ENCODE data around the gene PRKACA.

The PRKACA gene

DNA sequence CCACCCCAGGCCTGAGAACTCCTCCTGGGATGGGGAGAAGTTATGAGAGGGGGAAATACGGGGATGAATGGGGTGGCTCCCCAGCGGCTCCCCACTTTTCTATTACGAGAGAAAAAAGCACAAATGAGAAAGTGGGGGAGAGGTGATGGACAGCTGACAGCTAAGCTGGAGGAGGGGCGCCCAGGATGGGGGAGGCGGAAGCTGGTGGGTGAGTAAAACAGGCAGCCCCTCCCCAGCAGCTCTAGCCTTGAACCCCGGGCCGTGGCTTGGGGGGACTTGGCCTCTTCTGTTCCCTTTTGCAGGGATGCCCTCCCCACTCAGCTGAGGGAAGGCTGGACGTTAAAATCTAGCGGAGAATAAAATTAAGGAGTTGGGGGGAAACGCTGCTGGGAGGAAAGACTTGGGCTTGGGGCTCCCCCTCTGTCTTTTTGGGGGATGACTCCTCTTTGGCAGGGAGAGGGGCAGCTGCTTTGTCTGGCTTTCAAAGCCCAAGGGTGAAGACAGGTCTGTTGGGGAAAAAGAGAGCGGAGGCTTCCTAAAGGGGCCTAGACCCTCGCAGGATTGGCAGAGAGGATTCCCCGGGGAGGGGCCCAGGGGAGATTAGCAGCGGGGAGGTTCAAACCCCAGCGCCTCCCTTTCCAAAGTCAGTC lies 25.6 kb downstream of the PRKACA start:
- DNase-seq (ENCODE audit: low read depth), result peak; percentile 45

- no peak for DNase-seq (ENCODE audit: low read depth)
Observed at GRCh38 chr19:14091081-14091812, 26.3 kb downstream of the PRKACA start.

- DNase-seq (ENCODE audit: low read depth), result peak; percentile 82
Observed at GRCh38 chr19:14090509-14091080, 27.0 kb downstream of the PRKACA start, which contains the start of gene SAMD1. TSS of gene SAMD1 (minus strand) at chr19:14090751.

GRCh38 chr19:14089662-14090508 lies 27.7 kb downstream of the PRKACA start:
- peak; percentile 20 for DNase-seq (ENCODE audit: low read depth)

GRCh38 chr19:14089412-14089661 lies 28.2 kb downstream of the PRKACA start:
- no peak for DNase-seq (ENCODE audit: low read depth)

DNA sequence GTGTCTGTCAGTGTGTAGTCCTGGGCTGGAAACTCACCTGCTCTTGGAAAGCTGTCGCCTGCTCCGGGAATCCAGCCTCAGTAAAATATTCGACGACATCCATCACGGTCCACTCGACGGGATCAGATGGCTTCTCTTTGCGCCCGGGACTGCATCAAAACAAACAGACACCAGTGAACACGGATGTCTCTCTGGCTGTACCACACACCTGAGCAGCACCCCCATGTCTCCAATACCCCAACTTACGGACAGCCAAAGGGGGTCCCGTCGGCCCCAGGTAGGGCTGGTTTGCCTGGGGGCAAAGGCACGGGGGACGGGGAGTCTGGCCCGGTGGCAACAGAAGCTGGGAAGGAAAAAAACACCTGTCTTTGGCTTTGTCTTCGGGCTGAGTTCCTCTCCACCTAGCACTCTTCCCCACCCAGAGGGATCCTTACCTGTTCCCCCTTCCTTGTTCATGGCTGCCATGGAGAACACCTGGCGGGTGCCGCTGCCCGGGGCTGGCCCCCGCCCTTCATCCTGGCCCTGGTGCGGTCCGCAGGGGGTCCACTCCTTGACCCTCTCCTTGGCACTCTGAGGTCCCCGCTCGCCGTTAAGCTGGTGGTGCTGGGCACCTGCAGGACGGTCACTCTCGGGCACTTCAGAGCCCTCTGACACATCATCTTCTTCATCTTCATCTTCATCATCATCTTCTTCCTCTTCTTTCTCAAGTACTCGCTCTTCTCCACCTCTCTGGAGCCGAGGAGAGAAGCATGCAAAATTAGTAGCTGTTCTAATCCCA lies 28.7 kb downstream of the PRKACA start:
- DNase-seq (ENCODE audit: low read depth), result no peak

- DNase-seq (ENCODE audit: low read depth), result no peak
Observed at GRCh38 chr19:14086098-14086497, 31.5 kb downstream of the PRKACA start.

- DNase-seq (ENCODE audit: low read depth), result no peak
Observed at GRCh38 chr19:14085309-14085995, 32.1 kb downstream of the PRKACA start, which contains the start of gene C19orf67. TSS of gene C19orf67 (minus strand) at chr19:14085783. CDS start at chr19:14085627, 156 bp downstream.

DNA sequence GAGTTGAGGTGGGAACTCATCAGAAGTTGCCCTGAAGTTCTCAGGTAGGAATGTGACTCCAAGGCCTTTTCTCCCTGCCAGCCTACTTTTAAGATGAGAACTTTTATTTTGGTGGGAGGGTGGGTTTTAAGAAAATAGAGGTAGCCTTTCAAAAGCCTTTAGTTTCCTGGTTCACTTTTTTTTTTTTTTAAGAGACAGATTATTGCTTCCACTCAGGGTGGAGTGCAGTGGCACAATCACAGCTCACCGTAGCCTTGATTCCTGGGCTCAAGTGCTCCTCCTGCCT lies 34.9 kb downstream of the PRKACA start:
- DNase-seq (ENCODE audit: low read depth), result no peak

GRCh38 chr19:14081797-14082674 lies 35.5 kb downstream of the PRKACA start:
- DNase-seq (ENCODE audit: low read depth), result peak; percentile 31

GRCh38 chr19:14080887-14081796 lies 36.4 kb downstream of the PRKACA start:
- DNase-seq (ENCODE audit: low read depth), result peak; percentile 99

DNA sequence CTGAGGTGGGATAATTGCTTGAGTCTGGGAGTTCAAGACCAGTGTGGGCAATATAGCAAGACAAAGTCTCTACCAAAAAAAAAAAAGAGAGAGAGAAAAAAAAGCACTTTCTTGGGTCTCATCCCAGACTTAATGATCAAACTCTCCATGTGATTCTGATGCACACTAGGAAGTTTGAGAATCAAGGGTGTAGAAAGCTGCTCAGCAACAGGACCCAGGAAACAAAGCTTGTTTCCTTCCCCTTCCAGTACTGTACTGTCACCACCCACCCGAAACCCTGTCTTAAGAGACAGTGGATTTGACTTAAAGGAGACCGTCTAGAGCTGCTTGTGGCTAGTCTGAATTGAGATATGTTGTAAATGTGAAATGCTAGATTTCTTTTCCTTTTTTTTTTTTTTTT lies 39.2 kb downstream of the PRKACA start:
- no peak for DNase-seq (ENCODE audit: low read depth)

DNA sequence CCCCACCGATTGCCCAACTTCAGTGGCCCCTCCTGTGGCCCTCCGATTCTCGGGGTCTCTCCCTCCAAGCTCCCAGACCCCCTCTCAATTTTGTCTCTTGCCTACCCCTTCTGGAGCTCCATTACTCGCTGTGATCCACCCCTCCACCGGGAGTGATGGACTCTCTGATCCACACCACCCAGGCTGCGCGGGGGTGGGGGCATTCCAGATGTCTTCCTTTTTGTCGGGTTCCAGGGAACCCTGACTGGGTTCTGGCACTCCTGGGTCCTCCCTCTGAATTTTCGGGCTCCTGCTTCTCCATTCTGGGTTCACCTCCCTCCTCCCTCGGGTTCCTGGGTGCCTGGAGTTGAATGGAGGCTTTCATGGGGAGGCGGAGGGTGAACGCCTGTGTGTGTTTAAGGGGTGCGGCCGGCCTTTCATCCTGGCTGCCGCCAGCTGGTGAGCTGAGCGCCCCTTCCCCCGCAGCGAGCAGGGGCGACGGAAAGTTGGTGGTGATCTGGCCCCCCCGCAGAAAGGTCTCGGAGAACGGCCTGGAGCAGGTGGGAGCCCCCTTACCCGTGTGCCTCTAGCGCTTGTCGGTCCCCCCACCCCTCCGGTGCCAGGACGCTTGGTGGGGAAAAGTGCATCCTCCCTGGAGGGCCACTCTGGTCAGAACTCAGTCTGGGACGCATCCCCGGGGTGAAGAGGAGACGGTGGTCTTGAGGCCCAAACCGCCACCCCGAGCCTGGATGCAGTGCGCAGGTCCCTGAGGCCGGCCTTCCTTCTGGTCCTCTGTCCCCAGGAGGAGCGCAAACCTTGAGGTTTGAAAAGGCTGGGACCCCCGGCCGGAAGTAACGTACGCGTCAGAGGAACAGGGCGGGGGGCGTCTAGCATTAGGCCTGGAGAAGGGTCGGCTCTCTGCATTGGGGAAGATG lies 43.4 kb downstream of the PRKACA start:
- DNase-seq (ENCODE audit: low read depth), result no peak

GRCh38 chr19:14073261-14073924 lies 44.2 kb downstream of the PRKACA start:
- peak; percentile 64 for DNase-seq (ENCODE audit: low read depth)

DNA sequence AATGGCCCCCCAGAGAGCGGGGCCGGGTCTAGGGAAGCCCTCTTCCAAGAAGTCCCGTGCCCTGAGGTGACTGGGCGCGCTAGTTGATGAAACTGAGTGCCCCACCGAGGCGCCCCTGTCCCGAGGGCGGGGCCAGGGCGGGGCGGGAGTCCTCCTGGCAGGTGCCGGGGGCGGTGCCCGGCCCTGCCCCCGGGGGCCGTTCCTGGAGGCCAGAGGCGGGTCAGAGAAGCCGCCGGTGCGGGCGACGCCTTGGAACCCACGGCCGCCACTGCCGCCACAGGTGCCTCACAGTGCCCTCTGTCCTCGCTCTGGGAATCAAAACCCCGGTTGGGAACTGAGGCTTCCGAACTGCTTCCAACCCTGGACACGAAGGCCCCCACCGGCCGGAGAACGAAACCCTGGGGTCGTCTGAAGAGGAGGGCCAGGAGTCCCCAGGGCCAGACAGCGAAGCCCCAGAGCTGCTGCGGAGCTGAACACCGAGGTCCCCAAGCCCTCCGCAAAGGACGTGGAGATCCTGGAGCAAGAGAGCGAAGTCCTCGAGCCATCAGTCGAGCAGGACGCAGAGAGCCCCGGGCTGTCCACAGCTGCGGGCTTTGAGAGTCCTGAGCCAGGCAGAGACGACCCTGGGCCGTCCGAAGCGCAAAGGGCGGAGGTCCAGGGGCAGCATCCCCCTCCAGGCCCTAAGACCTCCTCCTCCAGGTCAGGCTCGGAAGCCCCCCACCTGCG lies 44.9 kb downstream of the PRKACA start, which contains the start of gene MISP3:
TSS of gene MISP3 (plus strand) at position 252 of the 726 bp plus-strand sequence. CDS start 524 bp downstream, outside the sequence.
- no peak for DNase-seq (ENCODE audit: low read depth)

- no peak for DNase-seq (ENCODE audit: low read depth)
Observed at GRCh38 chr19:14070268-14071050, 47.1 kb downstream of the PRKACA start.

Data from activated T-cell treated with anti-CD3 and anti-CD28 coated beads for 24 hours (primary cell).